ENCODE data around the gene FBLN2. TPM values are rescaled to one million over a fixed set of nuclear protein-coding genes. Genes with fewer than 3 reads are reported as not detected.

FBLN2 gene
- total RNA-seq, 2 experiments from 2014 or later: 0.05 TPM; not detected in 1

- DNase-seq (no peak), ATAC-seq (no peak)
- CTCF ChIA-PET: no interaction called here
- H3K4me3 Mint-ChIP-seq: no peak overlapping the region
- no peaks in the 10 kb centered on the region for H3K27me3 Mint-ChIP-seq
- intact Hi-C loops (cut with DNase I, micrococcal nuclease): no loop called here
- POLR2A ChIA-PET: no interaction called here
- no peaks in the 10 kb centered on the region for H3K36me3 Mint-ChIP-seq (ENCODE audit: low read depth)
- H3K27ac Mint-ChIP-seq: no peak overlapping the region
- no peaks in the 10 kb centered on the region for H3K9me3 Mint-ChIP-seq (ENCODE audit: low read depth)
- no peaks in the 10 kb centered on the region for H3K4me1 Mint-ChIP-seq
Observed at GRCh38 chr3:13608969-13609725, 60.2 kb downstream of the FBLN2 start.

- Mint-ChIP-seq H3K27ac (no peak overlapping the region), H3K4me1 (no peaks in the 10 kb centered on the region), H3K9me3 (ENCODE audit: low read depth) (no peaks in the 10 kb centered on the region), H3K36me3 (ENCODE audit: low read depth) (no peaks in the 10 kb centered on the region), H3K27me3 (no peaks in the 10 kb centered on the region), H3K4me3 (no peak overlapping the region)
- intact Hi-C loops (cut with DNase I, micrococcal nuclease): no loop called here
- CTCF ChIA-PET: interaction anchor here (0.6 to 0.7 kb wide), 2 partner anchors 14 to 114 kb away, joined by 3 read pairs; no protein-coding TSS in a partner anchor
- ATAC-seq (no peak), DNase-seq (no peak)
- POLR2A ChIA-PET: no interaction called here
Observed at GRCh38 chr3:13610006-13610570, 61.2 kb downstream of the FBLN2 start.

- Mint-ChIP-seq H3K9me3 (ENCODE audit: low read depth) (no peaks in the 10 kb centered on the region), H3K4me3 (no peak overlapping the region), H3K27me3 (no peaks in the 10 kb centered on the region), H3K27ac (no peak overlapping the region), H3K4me1 (no peaks in the 10 kb centered on the region), H3K36me3 (ENCODE audit: low read depth) (no peaks in the 10 kb centered on the region)
- ATAC-seq: no peak
- POLR2A ChIA-PET: interaction anchor here (0.7 kb wide), 1 partner anchor 20 kb away, joined by 3 read pairs; no protein-coding TSS in a partner anchor
- no peak for DNase-seq
- CTCF ChIA-PET: interaction anchor here (0.7 kb wide), 1 partner anchor 415 kb away, joined by 3 read pairs; no protein-coding TSS in a partner anchor
- intact Hi-C loops (cut with DNase I, micrococcal nuclease): no loop called here
Observed at GRCh38 chr3:13611221-13611620, 62.3 kb downstream of the FBLN2 start.

GRCh38 chr3:13612829-13613228 is 63.9 kb downstream of the FBLN2 start:
- CTCF ChIA-PET: no interaction called here
- POLR2A ChIA-PET: no interaction called here
- no peaks in the 10 kb centered on the region for H3K36me3 Mint-ChIP-seq (ENCODE audit: low read depth)
- ATAC-seq: no peak
- H3K9me3 Mint-ChIP-seq (ENCODE audit: low read depth): no peaks in the 10 kb centered on the region
- no peak overlapping the region for H3K27ac Mint-ChIP-seq
- H3K4me3 Mint-ChIP-seq: no peak overlapping the region
- no peaks in the 10 kb centered on the region for H3K4me1 Mint-ChIP-seq
- intact Hi-C loops (cut with DNase I, micrococcal nuclease): no loop called here
- no peaks in the 10 kb centered on the region for H3K27me3 Mint-ChIP-seq
- no peak for DNase-seq

- Mint-ChIP-seq H3K9me3 (ENCODE audit: low read depth) (no peaks in the 10 kb centered on the region), H3K27me3 (no peaks in the 10 kb centered on the region), H3K4me3 (no peak overlapping the region), H3K27ac (no peak overlapping the region), H3K36me3 (ENCODE audit: low read depth) (no peaks in the 10 kb centered on the region), H3K4me1 (no peaks in the 10 kb centered on the region)
- intact Hi-C loops (cut with DNase I, micrococcal nuclease): no loop called here
- ChIA-PET CTCF (no interaction called here), POLR2A (no interaction called here)
- DNase-seq (no peak), ATAC-seq (no peak)
Observed at GRCh38 chr3:13613343-13614190, 64.6 kb downstream of the FBLN2 start.

GRCh38 chr3:13614607-13615006 is 65.7 kb downstream of the FBLN2 start:
- POLR2A ChIA-PET: no interaction called here
- no peaks in the 10 kb centered on the region for H3K4me1 Mint-ChIP-seq

GRCh38 chr3:13615019-13615528 is 66.1 kb downstream of the FBLN2 start:
- DNase-seq: no peak
- no peaks in the 10 kb centered on the region for H3K27me3 Mint-ChIP-seq
- ChIA-PET POLR2A (no interaction called here), CTCF (no interaction called here)
- intact Hi-C loops (cut with DNase I, micrococcal nuclease): no loop called here
- no peaks in the 10 kb centered on the region for H3K36me3 Mint-ChIP-seq (ENCODE audit: low read depth)
- H3K9me3 Mint-ChIP-seq (ENCODE audit: low read depth): no peaks in the 10 kb centered on the region
- no peak for ATAC-seq
- no peak overlapping the region for H3K27ac Mint-ChIP-seq
- no peak overlapping the region for H3K4me3 Mint-ChIP-seq
- H3K4me1 Mint-ChIP-seq: no peaks in the 10 kb centered on the region

More at GRCh38 chr3:13614607-13615006, 65.7 kb downstream of the FBLN2 start:
- CTCF ChIA-PET: no interaction called here
- H3K27ac Mint-ChIP-seq: no peak overlapping the region
- DNase-seq (no peak), ATAC-seq (no peak)
- no peaks in the 10 kb centered on the region for H3K27me3 Mint-ChIP-seq
- no peaks in the 10 kb centered on the region for H3K9me3 Mint-ChIP-seq (ENCODE audit: low read depth)
- H3K4me3 Mint-ChIP-seq: no peak overlapping the region
- intact Hi-C loops (cut with DNase I, micrococcal nuclease): no loop called here
- H3K36me3 Mint-ChIP-seq (ENCODE audit: low read depth): no peaks in the 10 kb centered on the region

GRCh38 chr3:13616359-13616758 is 67.4 kb downstream of the FBLN2 start:
- Mint-ChIP-seq H3K4me1 (no peaks in the 10 kb centered on the region), H3K27ac (no peak overlapping the region)
- CTCF ChIA-PET: no interaction called here

GRCh38 chr3:13617097-13617738 is 68.3 kb downstream of the FBLN2 start:
- ChIA-PET POLR2A (no interaction called here), CTCF (no interaction called here)
- H3K4me1 Mint-ChIP-seq: no peaks in the 10 kb centered on the region
- no peaks in the 10 kb centered on the region for H3K9me3 Mint-ChIP-seq (ENCODE audit: low read depth)
- intact Hi-C loops (cut with DNase I, micrococcal nuclease): no loop called here
- H3K27ac Mint-ChIP-seq: no peak overlapping the region
- no peaks in the 10 kb centered on the region for H3K27me3 Mint-ChIP-seq
- no peak for ATAC-seq
- DNase-seq: no peak
- H3K36me3 Mint-ChIP-seq (ENCODE audit: low read depth): no peaks in the 10 kb centered on the region
- no peak overlapping the region for H3K4me3 Mint-ChIP-seq

More at GRCh38 chr3:13616359-13616758, 67.4 kb downstream of the FBLN2 start:
- no peaks in the 10 kb centered on the region for H3K27me3 Mint-ChIP-seq
- no peaks in the 10 kb centered on the region for H3K9me3 Mint-ChIP-seq (ENCODE audit: low read depth)
- DNase-seq (no peak), ATAC-seq (no peak)
- POLR2A ChIA-PET: interaction anchor here (0.6 kb wide), 1 partner anchor 306 kb away, joined by 5 read pairs; no protein-coding TSS in a partner anchor
- H3K4me3 Mint-ChIP-seq: no peak overlapping the region
- intact Hi-C loops (cut with DNase I, micrococcal nuclease): no loop called here
- H3K36me3 Mint-ChIP-seq (ENCODE audit: low read depth): no peaks in the 10 kb centered on the region

GRCh38 chr3:13617981-13618380 is 69.1 kb downstream of the FBLN2 start:
- POLR2A ChIA-PET: no interaction called here

GRCh38 chr3:13618836-13619235 is 69.9 kb downstream of the FBLN2 start:
- intact Hi-C loops (cut with DNase I, micrococcal nuclease): no loop called here
- Mint-ChIP-seq H3K4me1 (no peaks in the 10 kb centered on the region), H3K27ac (no peak overlapping the region), H3K4me3 (no peak overlapping the region), H3K9me3 (ENCODE audit: low read depth) (no peaks in the 10 kb centered on the region), H3K36me3 (ENCODE audit: low read depth) (no peaks in the 10 kb centered on the region), H3K27me3 (no peaks in the 10 kb centered on the region)
- DNase-seq: no peak
- CTCF ChIA-PET: no interaction called here
- POLR2A ChIA-PET: no interaction called here
- no peak for ATAC-seq

More at GRCh38 chr3:13617981-13618380, 69.1 kb downstream of the FBLN2 start:
- ATAC-seq (no peak), DNase-seq (no peak)
- no peaks in the 10 kb centered on the region for H3K36me3 Mint-ChIP-seq (ENCODE audit: low read depth)
- no peak overlapping the region for H3K27ac Mint-ChIP-seq
- H3K27me3 Mint-ChIP-seq: no peaks in the 10 kb centered on the region
- CTCF ChIA-PET: no interaction called here
- no peaks in the 10 kb centered on the region for H3K9me3 Mint-ChIP-seq (ENCODE audit: low read depth)
- intact Hi-C loops (cut with DNase I, micrococcal nuclease): no loop called here
- H3K4me3 Mint-ChIP-seq: no peak overlapping the region
- H3K4me1 Mint-ChIP-seq: no peaks in the 10 kb centered on the region
